ENCODE results near the gene EFR3B.

Gene EFR3B

DNA sequence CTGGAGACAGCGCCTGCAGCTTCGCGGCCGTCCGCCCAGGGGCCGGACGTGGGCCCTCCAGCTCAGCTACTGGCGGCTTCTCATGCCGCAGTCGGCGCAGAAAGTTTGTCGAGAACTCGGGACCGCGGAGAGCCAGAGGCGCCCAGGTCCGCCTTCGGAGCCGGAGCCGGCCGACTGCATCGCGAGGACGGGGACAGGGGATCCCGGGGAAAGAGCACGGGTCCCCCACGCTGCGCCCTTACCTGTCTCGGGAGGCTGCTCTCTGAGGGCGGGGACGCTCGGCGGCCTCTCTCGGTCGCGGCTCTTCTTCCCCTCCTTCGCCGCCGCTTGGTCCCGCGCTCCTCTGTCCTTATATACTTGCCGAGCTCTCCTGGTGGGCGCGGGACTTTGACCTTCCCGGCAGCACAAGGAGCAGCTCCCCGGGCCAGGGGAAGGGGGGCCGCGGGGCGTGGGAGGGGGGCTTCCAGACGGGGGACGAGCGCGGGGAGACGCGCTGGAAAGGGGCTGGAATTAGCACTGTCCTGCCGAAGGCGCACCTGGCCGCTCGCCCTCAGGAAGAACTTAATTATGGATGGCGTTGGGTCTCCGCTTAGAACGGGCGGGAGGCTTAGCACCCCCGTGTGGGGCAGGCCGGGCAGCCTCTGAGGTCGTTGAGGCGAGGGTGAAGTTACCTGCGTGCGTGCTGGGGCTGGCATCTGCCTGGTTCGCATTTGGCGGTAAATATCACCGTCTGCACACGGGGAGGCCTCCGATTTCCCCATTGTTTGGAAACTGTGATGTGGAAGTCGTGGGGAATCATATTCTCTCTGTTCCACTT, 126.6 kb downstream of the EFR3B start, which contains the start of gene POMC:
TSS of gene POMC (minus strand) at position 325 of the 817 bp plus-strand sequence. CDS start 3,808 bp downstream, outside the sequence.
- DNase-seq (ENCODE audit: extremely low spot score) = peak; percentile 66

DNA sequence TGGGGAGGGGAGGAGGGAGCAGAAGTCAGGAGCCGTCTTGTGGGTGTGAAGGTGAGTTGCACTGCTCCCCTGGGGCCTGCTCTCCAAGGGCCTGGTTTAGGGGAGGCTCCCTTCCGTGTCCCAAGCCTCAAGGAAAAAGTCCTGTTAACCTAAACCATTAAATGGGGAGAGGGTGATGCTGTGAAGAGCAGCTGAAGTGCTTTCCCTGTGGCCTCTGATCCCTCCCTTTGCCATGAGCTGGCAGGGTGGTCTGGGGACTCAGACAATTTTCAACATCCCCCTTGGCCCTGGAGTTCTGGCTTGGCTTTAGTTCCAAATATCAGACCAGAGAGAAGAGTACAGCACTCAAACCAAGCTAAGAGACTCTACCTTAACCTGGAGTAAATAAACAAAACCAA, 127.2 kb downstream of the EFR3B start:
- TF ChIP-seq, protein P1, sequence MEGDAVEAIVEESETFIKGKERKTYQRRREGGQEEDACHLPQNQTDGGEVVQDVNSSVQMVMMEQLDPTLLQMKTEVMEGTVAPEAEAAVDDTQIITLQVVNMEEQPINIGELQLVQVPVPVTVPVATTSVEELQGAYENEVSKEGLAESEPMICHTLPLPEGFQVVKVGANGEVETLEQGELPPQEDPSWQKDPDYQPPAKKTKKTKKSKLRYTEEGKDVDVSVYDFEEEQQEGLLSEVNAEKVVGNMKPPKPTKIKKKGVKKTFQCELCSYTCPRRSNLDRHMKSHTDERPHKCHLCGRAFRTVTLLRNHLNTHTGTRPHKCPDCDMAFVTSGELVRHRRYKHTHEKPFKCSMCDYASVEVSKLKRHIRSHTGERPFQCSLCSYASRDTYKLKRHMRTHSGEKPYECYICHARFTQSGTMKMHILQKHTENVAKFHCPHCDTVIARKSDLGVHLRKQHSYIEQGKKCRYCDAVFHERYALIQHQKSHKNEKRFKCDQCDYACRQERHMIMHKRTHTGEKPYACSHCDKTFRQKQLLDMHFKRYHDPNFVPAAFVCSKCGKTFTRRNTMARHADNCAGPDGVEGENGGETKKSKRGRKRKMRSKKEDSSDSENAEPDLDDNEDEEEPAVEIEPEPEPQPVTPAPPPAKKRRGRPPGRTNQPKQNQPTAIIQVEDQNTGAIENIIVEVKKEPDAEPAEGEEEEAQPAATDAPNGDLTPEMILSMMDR (IDR thresholded peaks at IDR 0.05; ENCODE audit: control extremely low read depth, extremely low read depth, low read depth, missing control alignments) = no peak
- POLR2A ChIA-PET = no interaction called here
- no peak for DNase-seq (ENCODE audit: extremely low spot score)
- CTCF ChIA-PET = interaction anchor here (1.4 kb wide), 1 partner anchor 14 kb away, joined by 3 read pairs; no protein-coding TSS in a partner anchor

More for the DNA sequence above, 126.6 kb downstream of the EFR3B start, which contains the start of gene POMC:
- TF ChIP-seq, protein P1 (IDR thresholded peaks at IDR 0.05; ENCODE audit: control extremely low read depth, extremely low read depth, low read depth, missing control alignments) = no peak
- CTCF ChIA-PET = interaction anchor here (0.9 kb wide), 1 partner anchor 29 kb away, joined by 3 read pairs; no protein-coding TSS in a partner anchor
- POLR2A ChIA-PET = no interaction called here

DNA sequence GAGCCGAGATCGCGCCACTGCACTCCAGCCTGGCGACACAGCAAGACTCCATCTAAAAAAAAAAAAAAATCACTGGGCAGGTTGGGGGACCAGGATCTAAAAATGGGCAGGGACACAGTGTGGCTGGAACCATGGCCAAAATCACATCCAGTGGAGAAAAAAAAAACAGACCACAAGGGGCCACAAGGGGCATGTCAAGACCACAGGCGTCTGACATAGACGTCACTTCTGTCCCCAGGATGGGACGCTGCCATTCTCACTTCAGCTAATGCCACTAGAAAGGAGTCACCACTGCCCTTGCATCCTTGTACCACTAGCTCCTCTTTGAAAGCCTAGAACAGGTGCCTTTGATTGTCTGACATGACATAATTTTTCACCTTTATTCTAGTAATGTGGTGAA, 129.0 kb downstream of the EFR3B start:
- no peak for DNase-seq (ENCODE audit: extremely low spot score)
- TF ChIP-seq, protein P1 (IDR thresholded peaks at IDR 0.05; ENCODE audit: control extremely low read depth, extremely low read depth, low read depth, missing control alignments) = no peak
- CTCF ChIA-PET = no interaction called here
- POLR2A ChIA-PET = no interaction called here

DNA sequence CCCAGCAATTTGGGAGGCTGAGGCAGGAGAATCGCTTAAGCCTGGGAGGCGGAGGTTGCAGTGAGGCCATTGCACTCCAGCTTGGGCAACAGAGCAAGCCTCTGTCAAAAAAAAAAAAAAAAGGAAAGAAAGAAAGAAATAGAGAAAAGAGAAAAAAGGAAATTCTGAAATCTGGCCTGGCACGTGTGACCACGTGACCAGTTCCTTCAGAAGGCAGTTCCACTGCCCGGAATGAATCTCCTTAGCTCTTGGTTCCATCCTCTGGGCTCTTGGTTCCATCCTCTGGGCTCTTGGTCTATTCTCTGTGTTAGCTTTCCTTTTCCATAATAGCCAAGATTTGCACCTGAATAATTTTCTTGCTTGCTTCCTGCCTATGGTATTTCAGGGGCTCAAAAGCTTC, 131.8 kb downstream of the EFR3B start:
- DNase-seq (ENCODE audit: extremely low spot score) = no peak
- CTCF ChIA-PET = no interaction called here
- TF ChIP-seq, protein P1 (IDR thresholded peaks at IDR 0.05; ENCODE audit: control extremely low read depth, extremely low read depth, low read depth, missing control alignments) = no peak
- POLR2A ChIA-PET = no interaction called here

DNA sequence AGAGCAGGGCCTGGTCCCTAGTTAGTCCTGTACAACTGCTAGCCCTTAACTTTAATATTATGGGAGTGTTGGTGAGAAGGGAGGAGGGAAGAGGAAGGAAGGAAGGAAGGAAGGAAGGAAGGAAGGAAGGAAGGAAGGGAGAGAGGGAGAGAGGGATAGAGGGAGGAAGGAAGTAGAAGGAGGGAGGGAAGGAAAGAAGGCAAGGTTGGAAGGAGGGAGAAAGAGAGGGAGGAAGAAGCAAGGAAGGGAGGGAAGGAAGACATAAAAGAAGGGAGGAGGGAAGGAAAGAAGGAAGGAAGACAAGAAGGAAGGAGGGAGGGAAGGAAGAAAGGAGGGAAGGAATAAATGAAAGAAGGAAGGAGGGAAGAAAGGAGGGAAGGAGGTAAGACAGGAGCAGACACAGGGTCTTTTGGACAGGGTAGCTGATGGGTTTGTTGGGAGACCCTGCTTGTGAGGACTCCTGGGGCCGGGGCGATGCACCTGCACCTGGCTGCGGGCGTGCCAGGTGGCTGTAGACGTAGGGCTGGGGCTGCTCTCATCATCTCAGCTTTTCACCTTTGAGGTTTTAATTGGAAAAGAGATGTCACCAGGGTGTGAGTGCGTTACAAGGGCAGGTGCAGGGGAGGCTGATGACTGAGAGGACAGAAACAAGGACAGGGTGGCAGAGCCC, 132.5 kb downstream of the EFR3B start:
- ChIA-PET CTCF (no interaction called here), POLR2A (no interaction called here)
- TF ChIP-seq, protein P1 (IDR thresholded peaks at IDR 0.05; ENCODE audit: control extremely low read depth, extremely low read depth, low read depth, missing control alignments) = no peak
- DNase-seq (ENCODE audit: extremely low spot score) = no peak

DNA sequence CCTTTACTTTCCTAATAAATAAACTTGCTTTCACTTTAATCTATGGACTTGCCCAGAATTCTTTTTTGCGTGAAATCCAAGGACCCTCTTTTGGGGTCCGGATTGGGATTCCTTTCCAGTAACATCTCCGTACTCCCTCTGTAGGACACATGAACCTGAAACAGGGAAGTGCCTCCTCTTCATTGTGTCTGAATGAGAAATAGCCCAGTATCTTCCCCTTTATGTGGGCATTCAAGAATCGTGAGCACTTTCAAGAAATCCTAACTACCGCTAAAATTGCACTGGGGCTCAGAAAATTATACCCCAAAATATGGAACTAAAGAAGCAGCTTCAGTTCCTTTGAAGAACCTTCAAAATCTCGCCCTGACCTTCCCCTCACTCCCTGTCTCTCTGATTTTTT, 134.3 kb downstream of the EFR3B start:
- CTCF ChIA-PET = interaction anchor here (1.5 kb wide), 1 partner anchor 10 kb away, joined by 5 read pairs; no protein-coding TSS in a partner anchor
- DNase-seq (ENCODE audit: extremely low spot score) = no peak
- TF ChIP-seq, protein P1 (IDR thresholded peaks at IDR 0.05; ENCODE audit: control extremely low read depth, extremely low read depth, low read depth, missing control alignments) = no peak
- POLR2A ChIA-PET = no interaction called here

Data from GM10248 (cell line).